ENCODE results near the gene GATA2. TPM values are rescaled to one million over a fixed set of nuclear protein-coding genes. Genes with fewer than 3 reads are reported as not detected.

Gene GATA2
- total and polyA plus RNA-seq, 2 of the 8 experiments (the other 6 are each of a cell fraction or from before 2014, with no cell fraction given), result 0.03 to 0.30 TPM

- Histone ChIP-seq H4K5ac (ENCODE audit: insufficient read length, low read depth, low read length) (no peak overlapping the region), H3K27me3 (replicated peaks in 1 of 4; ENCODE audit: control insufficient read depth in 3 of 4, extremely low read depth in 1 of 4, insufficient read depth in 3 of 4, low read length in 3 of 4) (peaks cover 70 to 87% (median 86%) of the 10 kb centered on the region in 4 experiments), H4K20me1 (replicated peaks in 1 of 2; ENCODE audit: control insufficient read depth in 1 of 2, insufficient read depth in 2 of 2, low read length in 2 of 2) (peaks cover 4 to 27% of the 10 kb centered on the region in 2 experiments), H2BK15ac (ENCODE audit: low read length) (no peak overlapping the region), H2AFZ (ENCODE audit: low read length) (no peak overlapping the region), H4K8ac (ENCODE audit: extremely low read depth, insufficient read depth, low read length) (no peak overlapping the region; the same call in 1 of the 2 replicates), H4K91ac (replicated peaks; ENCODE audit: insufficient read length, low read length) (no peak overlapping the region), H3K56ac (replicated peaks; ENCODE audit: insufficient read length, low read depth, low read length) (no peak overlapping the region), H3K14ac (ENCODE audit: insufficient read length) (no peak overlapping the region), H3K27ac (ENCODE audit: low read depth, low read length) (no peak overlapping the region), H2AK5ac (ENCODE audit: low read depth, low read length) (no peak overlapping the region), H3K79me2 (ENCODE audit: control insufficient read depth in 1 of 2, insufficient read depth in 2 of 2, low read length in 2 of 2) (no peaks in the 10 kb centered on the region), H2BK120ac (replicated peaks; ENCODE audit: low read depth, low read length) (no peak overlapping the region), H2BK20ac (ENCODE audit: low read length) (no peak overlapping the region), H3K18ac (ENCODE audit: extremely low read depth, low read length) (no peak overlapping the region; the same call in 1 of the 2 replicates), H3K79me1 (ENCODE audit: low read depth, low read length) (no peaks in the 10 kb centered on the region), H3K4me2 (ENCODE audit: insufficient read depth in 1 of 2, low read depth in 2 of 2, low read length in 2 of 2) (no peak overlapping the region), H3K4me3 (ENCODE audit: extremely low read depth in 1 of 4, insufficient read depth in 2 of 4, low read depth in 3 of 4, low read length in 4 of 4) (no peak overlapping the region), H3K9me3 (ENCODE audit: insufficient read depth in 2 of 2, low read depth in 1 of 2, low read length in 1 of 2) (no peaks in the 10 kb centered on the region; a peak in 1 of 4 replicates), H3K4me1 (replicated peaks in 1 of 4; ENCODE audit: control insufficient read depth in 3 of 4, insufficient read depth in 4 of 4, low read length in 3 of 4) (peaks cover 0 to 51% (median 28%) of the 10 kb centered on the region in 4 experiments; a peak in 6 of 7 replicates), H3K9ac (replicated peaks in 1 of 4; ENCODE audit: extremely low read depth in 1 of 4, low read depth in 3 of 4, low read length in 3 of 4) (no peak overlapping the region), H2BK12ac (ENCODE audit: low read depth, low read length) (peak overlapping the region; percentile 62; the same call in 1 of the 2 replicates), H3K23me2 (ENCODE audit: low read depth, low read length) (peaks cover 5% of the 10 kb centered on the region; the same call in 1 of the 2 replicates), H3K36me3 (ENCODE audit: control insufficient read depth in 2 of 4, insufficient read depth in 4 of 4, low read length in 3 of 4) (0 out of 8 replicates have a peak, but pooled peaks cover 0 to 5% (median 0%) of the 10 kb centered on the region in 4 experiments), H3K23ac (ENCODE audit: insufficient read length) (no peak overlapping the region), H3K4ac (replicated peaks; ENCODE audit: insufficient read length, low read depth, low read length) (no peak overlapping the region), H2BK5ac (ENCODE audit: low read depth, low read length) (no peak overlapping the region)
- FAIRE-seq, result no peak
- POLR2A ChIA-PET (ENCODE audit: partially characterized antibody), result interaction anchor here (0.7 to 1.0 kb wide), 2 partner anchors 11 to 20 kb away, joined by 3 read pairs; no protein-coding TSS in a partner anchor
- TF ChIP-seq CBX8 (IDR thresholded peaks at IDR 0.05; ENCODE audit: borderline replicate concordance, low read depth, low read length) (0 out of 2 replicates have a peak, but pooled peaks have one; percentile 54), SUZ12 (IDR thresholded peaks at IDR 0.05; ENCODE audit: low read length) (no peak)
- CTCF ChIA-PET (ENCODE audit: partially characterized antibody), result interaction anchor here (0.6 to 5.7 kb wide), 11 partner anchors 9 to 250 kb away, joined by 3 to 83 read pairs (median 4); no protein-coding TSS in a partner anchor
- WGBS, 2 experiments (ENCODE audit: extremely low coverage in 1 of 2, insufficient coverage in 1 of 2, insufficient read length in 1 of 2, insufficient replicate concordance in 2 of 2, low coverage in 1 of 2, low lambda C conversion rate in 2 of 2, missing lambda C conversion rate in 1 of 2), result 67% methylated on average over 9 of the region's 9 CpGs; no CpG with 5 or more reads in 1 of the 2 experiments
- DNase-seq (ENCODE audit: low read depth in 1 of 2, low spot score in 2 of 2), result peak in 1 of 2 experiments; percentile 45
These were observed 2.5 kb upstream of the GATA2 start for GRCh38 chr3:128495435-128495970.
